IPS-11a (cell line): Measurements from ENCODE around the gene DAND5.

ENCODE experiments used
- H3K4me3 ChIP-seq: one replicate; pipeline ENCODE4 v1.5.1; 2013; ENCODE audit warnings: low read depth, low read length, control low read depth

The DAND5 gene

DNA sequence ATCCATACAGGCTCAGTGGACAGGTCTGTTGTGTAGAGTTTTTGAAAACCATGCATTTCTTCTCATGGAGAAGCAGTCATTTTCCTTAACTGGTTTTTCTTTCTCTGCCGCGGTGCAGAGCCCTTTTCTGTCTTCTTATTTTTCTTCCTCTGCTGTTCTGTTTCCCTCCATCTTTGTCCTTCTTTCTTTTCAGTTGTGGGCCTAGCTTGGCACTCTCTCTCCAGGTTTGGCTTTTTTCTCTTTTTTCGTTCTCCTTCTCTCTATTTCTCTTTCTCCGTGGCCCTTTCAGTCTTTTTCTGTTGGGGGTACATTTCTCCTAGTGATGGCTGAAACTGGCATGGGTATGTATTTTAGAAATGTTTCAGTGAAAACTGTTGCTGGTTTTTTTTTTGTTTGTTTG, 50.0 kb downstream of the DAND5 start:
- H3K4me3 ChIP-seq, result no peak overlapping the region

GRCh38 chr19:13020002-13020414, 50.6 kb downstream of the DAND5 start:
- H3K4me3 ChIP-seq, result no peak overlapping the region

GRCh38 chr19:13022111-13022858, 52.9 kb downstream of the DAND5 start:
- no peak overlapping the region for H3K4me3 ChIP-seq

- H3K4me3 ChIP-seq, result no peak overlapping the region
Measured at GRCh38 chr19:13022859-13023636, 53.7 kb downstream of the DAND5 start.

DNA sequence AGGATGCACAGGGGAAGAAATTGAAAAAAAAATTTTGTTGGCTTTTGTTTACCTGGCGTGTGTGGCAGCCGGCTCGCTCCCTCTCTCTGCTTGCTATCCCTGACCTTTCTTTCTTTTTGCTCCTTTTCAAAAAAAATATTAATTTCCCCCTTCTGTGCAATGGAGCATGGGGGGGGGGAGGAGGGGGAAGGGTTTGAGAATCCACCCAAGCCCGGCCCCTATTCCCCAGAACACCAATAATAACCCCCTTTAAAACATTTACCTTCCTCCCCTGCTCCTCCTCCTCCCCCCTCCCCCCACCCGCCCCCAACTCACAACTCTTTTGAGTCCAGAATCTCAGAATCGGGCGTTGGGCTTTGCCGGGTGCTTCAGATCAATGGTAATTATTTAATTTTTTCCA, 54.3 kb downstream of the DAND5 start:
- H3K4me3 ChIP-seq, result no peak overlapping the region
